H9 (cell line): Measurements from ENCODE around the gene DSCAM. TPM values are rescaled to one million over a fixed set of nuclear protein-coding genes. Genes with fewer than 3 reads are reported as not detected.

Source experiments
- DNase-seq: peaks from one replicate; pipeline ENCODE4 v3.0.0-alpha.2; 2017
- H2AFZ ChIP-seq: one replicate; pipeline ENCODE4 v1.6.1; 2013; ENCODE audit warnings: mild to moderate bottlenecking, low read length, control low read depth, moderate library complexity
- H2AK5ac ChIP-seq: 2 replicates; pipeline ENCODE4 v1.6.1; 2013; ENCODE audit warnings: low read length, control low read depth, mixed read lengths; ENCODE audit not compliant: insufficient read length
- H2BK120ac ChIP-seq: one replicate; pipeline ENCODE4 v1.6.1; 2013; ENCODE audit warnings: low read depth, mild to moderate bottlenecking, low read length, control low read depth, inconsistent platforms; ENCODE audit not compliant: poor library complexity, severe bottlenecking
- H2BK12ac ChIP-seq: 2 replicates; pipeline ENCODE4 v1.6.1; 2013; ENCODE audit warnings: low read length, control low read depth, mixed read lengths, low read depth; ENCODE audit not compliant: insufficient read length
- H2BK15ac ChIP-seq: 2 replicates; pipeline ENCODE4 v1.6.1; 2013; ENCODE audit warnings: low read depth, low read length, control low read depth
- H2BK20ac ChIP-seq: one replicate; pipeline ENCODE4 v1.6.1; 2013; ENCODE audit warnings: low read depth, mild to moderate bottlenecking, low read length, control low read depth, inconsistent platforms; ENCODE audit not compliant: poor library complexity, severe bottlenecking
- H2BK5ac ChIP-seq: 2 replicates; pipeline ENCODE4 v1.6.1; 2013; ENCODE audit warnings: low read length, control low read depth, mixed read lengths; ENCODE audit not compliant: insufficient read length
- H3K14ac ChIP-seq: 2 replicates; pipeline ENCODE4 v1.6.1; 2013; ENCODE audit warnings: low read length, control low read depth; ENCODE audit not compliant: insufficient read depth
- H3K18ac ChIP-seq: 2 replicates; pipeline ENCODE4 v1.6.1; 2013; ENCODE audit warnings: low read depth, mild to moderate bottlenecking, mixed read lengths, low read length, control low read depth; ENCODE audit not compliant: insufficient read length
- H3K23ac ChIP-seq: 2 replicates; pipeline ENCODE4 v1.6.1; 2013; ENCODE audit warnings: low read length, control low read depth, mixed read lengths, low read depth; ENCODE audit not compliant: insufficient read length
- H3K23me2 ChIP-seq: 2 replicates; pipeline ENCODE4 v1.6.1; 2013; ENCODE audit warnings: low read depth, mild to moderate bottlenecking, mixed read lengths, low read length, control low read depth; ENCODE audit not compliant: insufficient read length, poor library complexity, severe bottlenecking
- H3K27ac ChIP-seq: 2 replicates; pipeline ENCODE4 v1.5.1; 2013; ENCODE audit warnings: low read length, control low read depth, mixed read lengths, low read depth; ENCODE audit not compliant: insufficient read length
- H3K27me3 ChIP-seq: 2 replicates; pipeline ENCODE4 v1.6.1; 2013; ENCODE audit warnings: low read length, control low read depth, inconsistent platforms; ENCODE audit not compliant: insufficient read depth
- H3K4ac ChIP-seq: 2 replicates; pipeline ENCODE4 v1.6.1; 2013; ENCODE audit warnings: low read depth, mild to moderate bottlenecking, control low read depth, inconsistent platforms, low read length, moderate library complexity
- H3K4me1 ChIP-seq: 2 replicates; pipeline ENCODE4 v1.6.1; 2013; ENCODE audit warnings: low read length, control low read depth, inconsistent platforms; ENCODE audit not compliant: insufficient read depth
- H3K4me2 ChIP-seq: 2 replicates; pipeline ENCODE4 v1.6.1; 2013; ENCODE audit warnings: low read length, control low read depth, mixed read lengths; ENCODE audit not compliant: insufficient read length, insufficient read depth
- H3K56ac ChIP-seq: 2 replicates; pipeline ENCODE4 v1.6.1; 2013; ENCODE audit warnings: low read depth, mild to moderate bottlenecking, mixed read lengths, low read length, control low read depth; ENCODE audit not compliant: insufficient read length
- H3K79me1 ChIP-seq: 2 replicates; pipeline ENCODE4 v1.6.1; 2013; ENCODE audit warnings: low read depth, mild to moderate bottlenecking, moderate library complexity, low read length, control low read depth, inconsistent platforms; ENCODE audit not compliant: insufficient read depth, poor library complexity, severe bottlenecking
- H3K79me2 ChIP-seq: 2 replicates; pipeline ENCODE4 v1.6.1; 2013; ENCODE audit warnings: low read length, control low read depth, inconsistent platforms; ENCODE audit not compliant: insufficient read depth
- H3K9ac ChIP-seq: 2 replicates; pipeline ENCODE4 v1.6.1; 2013; ENCODE audit warnings: low read length, control low read depth, mixed read lengths; ENCODE audit not compliant: insufficient read length; ENCODE audit errors: extremely low read depth
- H3K9me3 ChIP-seq: one replicate; pipeline ENCODE4 v1.6.1; 2013; ENCODE audit warnings: low read depth, low read length, inconsistent platforms; ENCODE audit not compliant: control insufficient read depth
- H3T11ph ChIP-seq: one replicate; pipeline ENCODE4 v1.6.1; 2013; ENCODE audit warnings: mild to moderate bottlenecking, low read length, control low read depth, inconsistent platforms
- H4K20me1 ChIP-seq: one replicate; pipeline ENCODE4 v1.6.1; 2013; ENCODE audit not compliant: control insufficient read depth, insufficient read length, insufficient read depth
- H4K5ac ChIP-seq: 2 replicates; pipeline ENCODE4 v1.6.1; 2013; ENCODE audit warnings: low read depth, mild to moderate bottlenecking, mixed read lengths, low read length, control low read depth; ENCODE audit not compliant: insufficient read length
- H4K8ac ChIP-seq: replicated peaks from 2 replicates; pipeline ENCODE4 v1.6.1; 2013; ENCODE audit warnings: low read length, control low read depth, mixed read lengths, low read depth; ENCODE audit not compliant: insufficient read length
- H4K91ac ChIP-seq: 2 replicates; pipeline ENCODE4 v1.6.1; 2013; ENCODE audit warnings: low read depth, mild to moderate bottlenecking, moderate library complexity, mixed read lengths, low read length, control low read depth; ENCODE audit not compliant: insufficient read length
- H3K27ac Mint-ChIP-seq, 3 experiments: 2 replicates in 2 of 3; 3 replicates in 1 of 3; pipeline ENCODE4 v1.8.0; 2020 to 2021; ENCODE audit warnings: mixed read lengths in 3 of 3, mild to moderate bottlenecking in 1 of 3, moderate library complexity in 1 of 3
- H3K27me3 Mint-ChIP-seq: 2 replicates; pipeline ENCODE4 v1.8.0; 2021; ENCODE audit warnings: low read depth, mild to moderate bottlenecking, moderate library complexity, mixed read lengths
- H3K36me3 Mint-ChIP-seq, 3 experiments: 2 replicates in 2 of 3; 3 replicates in 1 of 3; pipeline ENCODE4 v1.8.0; 2020 to 2021; ENCODE audit warnings: low read depth in 3 of 3, mixed read lengths in 3 of 3; ENCODE audit not compliant: insufficient read depth in 1 of 3
- H3K4me1 Mint-ChIP-seq, 2 experiments: 2 replicates each; pipeline ENCODE4 v1.8.0; 2020; ENCODE audit warnings: mixed read lengths in 2 of 2
- H3K4me3 Mint-ChIP-seq, 2 experiments: 2 replicates in 1 of 2; 3 replicates in 1 of 2; pipeline ENCODE4 v1.8.0; 2020 to 2021; ENCODE audit warnings: mild to moderate bottlenecking in 2 of 2, mixed read lengths in 2 of 2, moderate library complexity in 1 of 2
- H3K9me3 Mint-ChIP-seq, 2 experiments: 2 replicates in 1 of 2; 3 replicates in 1 of 2; pipeline ENCODE4 v1.8.0; 2020; ENCODE audit warnings: mild to moderate bottlenecking in 2 of 2, mixed read lengths in 2 of 2, moderate library complexity in 1 of 2
- CTCF ChIP-seq: fragments of 200-600 bp; sonication (generic); conservative IDR thresholded peaks from 3 replicates; pipeline ENCODE4 v1.8.0; 2021; ENCODE audit warnings: antibody characterized with exemption, mild to moderate bottlenecking
- WGBS: extraction: QIAGEN DNeasy Blood & Tissue Kit; methylation state at CpG from one replicate; pipeline ENCODE4 v1.1.7; 2013; ENCODE audit warnings: missing lambda C conversion rate, low lambda C conversion rate, mixed read lengths; ENCODE audit not compliant: insufficient read length; ENCODE audit errors: extremely low coverage; 5-methylcytosine and 5-hydroxymethylcytosine counted together
- total RNA-seq: library from RNA; stranded (reverse); gene quantifications from 2 replicates; pipeline ENCODE4 v1.2.1, GENCODE V29; 2021

The DSCAM gene
- total RNA-seq, 1 experiment from 2014 or later: 0.17 TPM

GRCh38 chr21:40568807-40569206 lies 278.2 kb downstream of the DSCAM start:
- H3K27ac Mint-ChIP-seq: no peak overlapping the region
- Histone ChIP-seq H3K4me1 (no peaks in the 10 kb centered on the region), H3K4me2 (no peak overlapping the region), H2BK12ac (no peak overlapping the region), H3K9ac (no peak overlapping the region), H4K20me1 (no peaks in the 10 kb centered on the region), H3K23ac (no peak overlapping the region), H2BK5ac (no peak overlapping the region), H3K79me2 (0 out of 2 replicates have a peak, but pooled peaks cover 2% of the 10 kb centered on the region), H3K14ac (no peak overlapping the region), H4K5ac (no peak overlapping the region), H3K79me1 (no peaks in the 10 kb centered on the region), H3K56ac (no peak overlapping the region), H2BK20ac (no peak overlapping the region), H2BK15ac (no peak overlapping the region), H3K18ac (no peak overlapping the region), H2AK5ac (no peak overlapping the region), H3K27me3 (no peaks in the 10 kb centered on the region), H2BK120ac (no peak overlapping the region), H4K8ac (no peak overlapping the region), H3K27ac (no peak overlapping the region), H3T11ph (no peak overlapping the region), H3K9me3 (no peaks in the 10 kb centered on the region), H3K4ac (no peak overlapping the region), H4K91ac (no peak overlapping the region), H3K23me2 (no peaks in the 10 kb centered on the region), H2AFZ (no peak overlapping the region)
- DNase-seq: no peak
- H3K4me3 Mint-ChIP-seq: no peak overlapping the region
- H3K9me3 Mint-ChIP-seq: no peaks in the 10 kb centered on the region; a peak in 2 of 5 replicates
- no CpG with 5 or more reads among the region's 1 CpG for WGBS
- no peak for TF ChIP-seq CTCF
- H3K36me3 Mint-ChIP-seq: no peaks in the 10 kb centered on the region
- H3K27me3 Mint-ChIP-seq: no peaks in the 10 kb centered on the region; the same call in 1 of the 2 replicates
- peaks cover 1 to 4% of the 10 kb centered on the region in 2 experiments; a peak in 1 of 4 replicates for H3K4me1 Mint-ChIP-seq
